Activated CD8-positive, alpha-beta memory T cell treated with anti-CD3 and anti-CD28 coated beads, Interleukin-2, amount 50 U/mL, for 24 hours (primary cell): ENCODE measurements around the gene GALNT7.
"Not testable (repeated sequence)": the region's sequence is repeated elsewhere in the genome, so short reads cannot be mapped to it uniquely, and the experiment has no call there.

ENCODE experiments used
- DNase-seq: peaks from one replicate; pipeline ENCODE4 v3.0.0-alpha.2; 2020; ENCODE audit errors: extremely low read depth

The GALNT7 gene, protein sequence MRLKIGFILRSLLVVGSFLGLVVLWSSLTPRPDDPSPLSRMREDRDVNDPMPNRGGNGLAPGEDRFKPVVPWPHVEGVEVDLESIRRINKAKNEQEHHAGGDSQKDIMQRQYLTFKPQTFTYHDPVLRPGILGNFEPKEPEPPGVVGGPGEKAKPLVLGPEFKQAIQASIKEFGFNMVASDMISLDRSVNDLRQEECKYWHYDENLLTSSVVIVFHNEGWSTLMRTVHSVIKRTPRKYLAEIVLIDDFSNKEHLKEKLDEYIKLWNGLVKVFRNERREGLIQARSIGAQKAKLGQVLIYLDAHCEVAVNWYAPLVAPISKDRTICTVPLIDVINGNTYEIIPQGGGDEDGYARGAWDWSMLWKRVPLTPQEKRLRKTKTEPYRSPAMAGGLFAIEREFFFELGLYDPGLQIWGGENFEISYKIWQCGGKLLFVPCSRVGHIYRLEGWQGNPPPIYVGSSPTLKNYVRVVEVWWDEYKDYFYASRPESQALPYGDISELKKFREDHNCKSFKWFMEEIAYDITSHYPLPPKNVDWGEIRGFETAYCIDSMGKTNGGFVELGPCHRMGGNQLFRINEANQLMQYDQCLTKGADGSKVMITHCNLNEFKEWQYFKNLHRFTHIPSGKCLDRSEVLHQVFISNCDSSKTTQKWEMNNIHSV

DNA sequence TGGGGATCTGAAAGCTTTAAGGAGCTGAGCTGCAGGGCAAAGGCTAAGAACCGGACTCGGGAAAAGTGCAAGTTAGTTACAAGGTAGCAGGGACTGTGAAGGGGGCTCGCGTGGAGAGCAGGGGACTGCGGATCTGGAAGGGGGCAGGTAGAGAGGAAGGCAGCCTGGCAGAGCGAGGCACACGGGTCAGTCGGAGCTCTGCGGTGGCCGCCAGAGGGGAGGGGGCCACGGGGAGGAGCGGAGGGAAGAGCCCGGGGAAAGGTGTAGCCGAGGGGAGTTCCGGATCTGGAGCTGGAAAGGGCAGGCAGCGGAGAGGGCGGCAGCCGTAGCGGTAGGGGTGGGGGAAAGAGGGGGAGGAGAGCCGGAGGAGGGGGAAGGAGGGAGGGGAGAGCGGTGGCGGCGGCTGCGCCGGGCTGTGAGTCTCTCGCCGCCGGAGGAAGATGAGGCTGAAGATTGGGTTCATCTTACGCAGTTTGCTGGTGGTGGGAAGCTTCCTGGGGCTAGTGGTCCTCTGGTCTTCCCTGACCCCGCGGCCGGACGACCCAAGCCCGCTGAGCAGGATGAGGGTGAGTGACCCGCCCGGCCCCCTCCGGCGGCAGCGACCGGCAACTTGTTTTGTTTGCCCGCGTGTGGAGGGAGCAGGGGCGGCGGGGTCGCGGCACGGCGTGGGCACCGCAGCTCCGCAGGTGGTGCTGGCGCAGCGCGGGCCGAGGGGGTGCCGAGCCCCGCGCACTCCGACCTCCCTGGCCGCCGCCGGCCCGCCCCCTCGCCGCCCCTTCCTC, at the start of gene GALNT7:
TSS of gene GALNT7 (plus strand) at position 416 of the 782 bp plus-strand sequence. CDS start at position 441, 25 bp downstream.
- peak; percentile 14 for DNase-seq

DNA sequence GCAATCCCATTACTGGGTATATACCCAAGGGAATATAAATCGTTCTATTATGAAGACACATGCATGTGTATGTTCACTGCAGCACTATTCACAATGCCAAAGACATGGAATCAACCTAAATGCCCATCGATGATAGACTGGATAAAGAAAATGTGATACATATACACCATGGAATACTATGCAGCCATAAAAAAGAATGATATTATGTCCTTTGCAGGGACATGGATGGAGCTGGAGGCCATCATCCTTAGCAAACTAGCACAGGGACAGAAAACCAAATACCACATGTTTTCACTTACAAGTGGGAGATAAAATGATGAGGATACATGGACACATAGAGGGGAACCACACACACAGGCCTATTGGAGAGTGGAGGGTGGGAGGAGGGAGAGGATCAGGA, 49.8 kb upstream of the GALNT7 start:
- DNase-seq = not testable (repeated sequence)

DNA sequence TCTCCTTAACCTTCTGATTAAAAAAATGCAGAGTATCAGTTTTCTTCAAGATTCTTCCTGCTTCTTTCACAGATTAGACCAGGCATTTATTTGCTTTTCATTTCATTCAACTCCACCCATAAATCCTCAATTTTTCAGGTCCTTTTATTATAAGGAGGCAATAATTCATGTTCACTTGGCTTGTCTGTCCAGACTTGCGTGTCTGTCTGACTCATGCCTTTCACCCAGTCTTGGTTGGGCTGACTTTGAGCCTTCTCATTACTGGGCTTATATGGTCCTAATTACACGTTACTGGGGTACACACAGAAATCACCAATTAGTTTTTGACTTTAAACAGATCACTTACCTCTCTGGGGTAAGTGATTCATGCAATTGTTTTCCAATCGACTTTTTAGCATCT, 48.8 kb upstream of the GALNT7 start:
- no peak for DNase-seq

DNA sequence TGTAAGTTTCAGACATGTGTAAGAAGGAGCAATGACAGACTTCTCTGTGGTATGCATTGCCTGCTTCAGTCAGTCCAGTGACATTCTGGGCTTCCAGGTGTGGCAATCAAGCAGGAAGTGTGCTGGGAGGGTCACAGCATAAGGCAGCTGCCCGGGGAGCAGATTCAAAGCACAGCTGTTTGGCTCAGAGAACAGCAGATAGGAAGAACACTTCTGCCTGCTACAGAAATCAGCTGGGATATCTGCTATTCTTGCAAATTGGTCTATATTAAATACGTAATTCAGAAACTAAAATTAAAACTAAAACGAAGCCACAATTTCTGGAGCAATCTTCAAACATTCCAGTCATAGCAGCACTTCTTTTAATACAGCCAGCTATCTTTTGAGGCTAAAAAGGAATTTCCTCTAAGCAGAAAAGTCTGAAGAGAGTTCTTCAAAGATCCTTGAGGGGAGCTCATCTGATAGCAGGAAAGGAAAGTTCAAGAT, 47.5 kb upstream of the GALNT7 start:
- DNase-seq = no peak

DNA sequence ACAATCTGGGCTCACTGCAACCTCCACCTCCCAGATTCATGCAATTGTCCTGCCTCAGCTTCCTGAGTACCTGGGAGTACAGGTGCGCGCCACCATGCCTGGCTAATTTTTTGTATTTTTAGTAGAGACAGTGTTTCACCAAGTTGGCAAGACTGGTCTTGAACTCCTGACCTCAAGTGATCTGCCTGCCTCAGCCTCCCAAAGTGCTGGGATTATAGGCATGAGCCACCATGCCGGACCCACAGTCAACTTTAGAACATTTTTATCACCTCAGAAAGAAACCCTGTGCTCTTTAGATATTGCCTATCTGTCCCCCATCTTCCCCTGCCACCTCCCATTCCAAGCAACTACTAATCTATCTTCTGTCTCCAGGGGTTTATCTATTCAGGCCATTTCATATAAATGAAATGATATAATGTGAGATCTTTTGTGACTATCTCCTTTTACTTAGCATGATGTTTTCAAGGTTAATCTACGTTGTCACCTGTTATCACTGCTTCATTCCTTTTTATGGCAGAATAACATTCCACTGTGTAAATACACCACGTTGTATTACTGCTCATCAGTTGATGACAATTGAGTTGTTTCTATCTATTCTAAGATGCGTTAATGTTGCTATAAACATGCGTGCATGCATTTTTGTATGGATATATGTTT, 44.3 kb upstream of the GALNT7 start:
- no peak for DNase-seq

- DNase-seq = no peak
These were observed 43.3 kb upstream of the GALNT7 start for GRCh38 chr4:173125216-173125812.

- DNase-seq = no peak
These were observed 40.3 kb upstream of the GALNT7 start for GRCh38 chr4:173128199-173128890.

GRCh38 chr4:173130687-173131086, 37.9 kb upstream of the GALNT7 start:
- no peak for DNase-seq

DNA sequence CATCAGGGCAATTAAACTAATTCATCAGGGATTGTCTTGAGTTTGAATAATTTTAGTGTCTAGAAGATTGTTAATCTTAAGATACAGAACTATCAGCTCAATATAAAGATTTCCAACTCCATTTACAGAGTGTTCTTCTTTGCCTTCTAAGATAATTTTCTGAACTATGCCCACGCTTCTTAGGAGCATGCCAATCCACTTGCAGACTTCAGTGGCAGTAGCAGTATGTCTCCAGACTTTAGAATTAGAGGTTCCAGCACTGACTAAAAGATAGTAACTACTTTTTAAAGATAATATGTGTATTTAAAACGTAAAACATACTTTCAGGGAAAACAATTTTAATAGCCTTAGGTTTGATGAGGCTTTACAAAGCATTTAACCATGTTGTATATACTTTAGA, 34.2 kb upstream of the GALNT7 start:
- DNase-seq = no peak

DNA sequence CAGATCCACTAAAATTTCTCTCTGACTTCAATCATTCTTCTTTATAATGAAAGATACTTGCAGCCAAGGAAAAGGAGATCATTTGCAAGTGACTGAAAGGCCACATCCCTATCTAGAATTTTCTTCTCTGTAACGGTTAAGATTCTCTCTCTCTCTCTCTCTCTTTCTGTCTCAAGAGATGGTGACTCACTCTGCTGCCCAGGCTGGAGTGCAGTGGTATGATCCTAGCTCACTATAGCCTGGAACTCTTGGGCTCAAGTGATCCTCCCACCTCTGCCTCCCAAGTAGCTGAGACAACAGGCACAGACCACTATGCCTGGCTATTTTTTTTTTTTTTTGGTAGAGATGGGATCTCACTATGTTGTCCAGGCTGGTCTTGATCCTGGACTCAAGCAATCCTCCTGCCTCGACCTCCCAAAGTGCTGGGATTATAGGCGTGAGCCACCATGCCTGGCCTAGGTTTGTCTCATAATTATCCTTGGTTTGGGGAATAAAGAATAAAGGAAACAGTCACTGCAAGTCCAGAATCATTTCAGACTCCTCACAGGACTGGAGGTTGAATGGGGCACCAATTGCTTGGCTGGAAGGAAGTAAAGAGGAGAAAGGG, 33.3 kb upstream of the GALNT7 start:
- no peak for DNase-seq

GRCh38 chr4:173138624-173139023, 30.0 kb upstream of the GALNT7 start:
- no peak for DNase-seq

- DNase-seq = no peak
These were observed 29.1 kb upstream of the GALNT7 start for GRCh38 chr4:173139561-173139960.

DNA sequence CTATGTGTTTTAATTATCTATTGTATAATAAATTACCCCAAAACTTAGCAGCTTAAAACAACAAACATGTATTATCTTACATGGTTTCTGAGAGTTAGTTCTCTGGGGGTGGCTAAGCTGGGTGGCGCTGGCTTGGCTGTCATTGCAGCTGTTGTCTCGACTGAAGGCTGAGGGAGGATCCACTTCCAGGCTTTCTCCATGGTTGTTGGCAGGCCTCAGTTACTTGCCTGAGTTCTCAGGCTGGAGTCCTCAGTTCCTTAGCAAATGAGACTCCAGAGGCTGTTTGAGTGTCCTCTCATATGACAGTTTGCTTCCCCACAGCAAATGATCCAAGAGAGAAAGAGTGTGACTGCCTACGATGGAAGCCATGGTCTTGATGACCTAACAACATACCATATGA, 23.5 kb upstream of the GALNT7 start:
- DNase-seq = no peak

- DNase-seq = no peak
These were observed 22.2 kb upstream of the GALNT7 start for GRCh38 chr4:173146456-173146855.

- DNase-seq = no peak
These were observed 17.1 kb upstream of the GALNT7 start for GRCh38 chr4:173151496-173151895.

DNA sequence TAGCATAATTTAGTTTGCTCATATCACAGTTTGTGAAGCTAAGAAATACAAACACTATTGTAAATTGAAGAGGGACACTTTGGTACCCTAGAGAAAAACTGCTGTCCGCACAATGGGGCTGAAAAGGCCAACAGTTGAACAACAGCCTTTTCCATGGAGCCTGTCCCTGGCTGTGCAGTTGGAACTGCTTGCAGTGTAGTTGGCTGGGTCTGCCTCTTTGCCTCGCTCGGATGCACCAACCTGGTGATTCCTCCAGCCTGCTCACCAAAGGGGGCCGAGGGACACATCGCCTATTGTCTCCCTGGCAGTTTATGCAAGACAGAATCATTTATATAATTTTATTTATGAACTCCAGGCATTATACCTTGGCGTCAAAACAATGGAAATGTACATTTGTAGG, 16.5 kb upstream of the GALNT7 start:
- DNase-seq = no peak

- no peak for DNase-seq
These were observed 15.2 kb upstream of the GALNT7 start for GRCh38 chr4:173153445-173153844.

DNA sequence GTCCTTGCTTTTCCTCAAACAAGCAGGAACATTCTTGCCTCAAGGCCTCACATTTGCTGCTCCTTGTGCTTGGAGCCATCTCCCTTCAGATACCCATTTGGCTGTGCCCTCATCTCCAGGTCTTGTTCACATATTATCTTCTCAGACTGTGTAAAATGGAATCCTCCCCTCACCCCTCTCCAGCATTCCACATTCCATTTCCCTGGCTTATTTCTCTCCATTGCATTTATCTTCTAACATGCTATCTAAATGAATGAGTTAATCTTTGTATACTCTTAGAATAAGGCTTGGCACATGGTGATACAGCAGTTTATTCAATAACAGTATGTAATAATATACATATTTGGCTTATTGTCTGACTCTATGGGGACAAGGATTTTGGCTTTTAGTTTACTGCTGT, 8.8 kb upstream of the GALNT7 start:
- DNase-seq = no peak

DNA sequence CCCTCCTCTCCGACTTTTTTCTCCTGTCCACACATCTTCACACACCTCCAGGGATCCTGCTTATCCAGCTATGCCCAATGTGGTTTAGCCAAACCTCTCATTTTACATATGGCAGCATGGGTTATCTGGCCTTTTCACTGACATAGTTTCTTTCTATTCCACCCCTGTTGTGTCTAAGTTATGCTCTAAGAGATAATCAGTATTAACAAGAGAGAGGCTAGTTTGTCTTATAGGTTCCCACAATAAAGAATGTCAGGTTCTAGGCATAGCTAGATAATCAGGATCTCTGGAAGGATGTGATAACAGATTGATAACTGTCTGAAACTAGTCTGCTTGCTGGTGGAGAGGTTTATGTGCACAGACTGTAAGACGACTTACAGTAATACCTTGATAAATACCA, 7.7 kb upstream of the GALNT7 start:
- DNase-seq = no peak

DNA sequence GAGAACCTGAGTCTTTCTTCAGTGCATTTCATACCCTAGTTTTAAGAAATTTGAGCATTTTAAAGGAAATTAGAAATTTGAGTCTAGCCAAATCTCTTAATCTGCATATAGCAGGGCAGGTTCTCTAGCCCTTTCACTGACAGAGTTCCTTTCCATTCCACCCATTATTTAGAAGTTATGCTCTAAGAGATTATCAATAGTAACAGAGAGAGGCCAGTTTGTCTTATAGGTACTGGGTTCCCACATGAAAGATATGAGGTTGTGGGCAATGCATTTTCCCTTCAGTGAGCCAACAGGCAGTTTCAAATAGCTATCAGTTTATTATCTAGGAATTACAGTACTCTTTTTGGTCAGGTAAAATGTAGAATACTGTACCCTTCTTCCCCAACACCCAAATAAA, 7.3 kb upstream of the GALNT7 start:
- no peak for DNase-seq
